A549 (cell line): ENCODE data around the gene INCA1. TPM values are rescaled to one million over a fixed set of nuclear protein-coding genes. Genes with fewer than 3 reads are reported as not detected.

Experiments
- ATAC-seq, 2 experiments: fragments of 200-7000 bp in 1 of 2; fragments of >200 bp in 1 of 2; cut with Nextera tagmentation in 1 of 2; cut with Tn5 transposase in 1 of 2; 3 replicates each; pipeline versions ENCODE4 v1.8.0 to v1.9.1; 2018 to 2020; ENCODE audit warnings: mild to moderate bottlenecking in 1 of 2, moderate library complexity in 1 of 2
- CTCF ChIA-PET: fragments of 300-600 bp; sonication (Branson Sonifier 250); formaldehyde crosslinking; extraction: SDS; loops from one replicate; lab custom pipeline; 2021; ENCODE audit warnings: antibody characterized with exemption, inconsistent platforms; lab: Yijun Ruan, JAX
- POLR2A ChIA-PET: fragments of 350-600 bp; formaldehyde crosslinking; extraction: SDS; loops from one replicate; lab custom pipeline; 2021; ENCODE audit warnings: antibody characterized with exemption, inconsistent platforms; lab: Yijun Ruan, JAX
- DNase-seq, 2 experiments: peaks; one replicate each; pipeline versions ENCODE4 v3.0.0 to v3.0.0-alpha.2; 2011 to 2016; ENCODE audit warnings: low read depth in 1 of 2, low spot score in 1 of 2
- FAIRE-seq: peaks from 2 replicates; lab custom pipeline; 2011; peaks lifted over from hg19 to GRCh38; lab: Jason Lieb, UNC
- H3K27ac ChIP-seq, 2 experiments: fragments of >200 bp; sonication (Bioruptor Twin); formaldehyde crosslinking; 3 replicates each; pipeline ENCODE4 v1.5.1; 2016 to 2017
- H3K4me1 ChIP-seq: fragments of >200 bp; sonication (Bioruptor Twin); formaldehyde crosslinking; 3 replicates; pipeline ENCODE4 v1.6.1; 2016
- H3K4me2 ChIP-seq: fragments of >200 bp; sonication (Bioruptor Twin); formaldehyde crosslinking; 3 replicates; pipeline ENCODE4 v1.6.1; 2016
- H3K4me3 ChIP-seq: fragments of >200 bp; sonication (Bioruptor Twin); formaldehyde crosslinking; 3 replicates; pipeline ENCODE4 v1.5.1; 2016
- H3K9me3 ChIP-seq: fragments of >200 bp; sonication (Bioruptor Twin); formaldehyde crosslinking; 3 replicates; pipeline ENCODE4 v1.6.1; 2016
- ATOH8 ChIP-seq: fragments of 250-450 bp; sonication (Bioruptor Pico); IDR thresholded peaks from 2 replicates; pipeline ENCODE4 v1.5.0; 2020; ENCODE audit warnings: low read depth, mild to moderate bottlenecking, moderate library complexity
- CBX2 ChIP-seq: fragments of 200-600 bp; sonication (generic); IDR thresholded peaks from 2 replicates; pipeline ENCODE4 v1.6.1; 2016; ENCODE audit warnings: low read depth, mild to moderate bottlenecking, borderline replicate concordance
- CBX8 ChIP-seq: fragments of 200-600 bp; sonication (generic); IDR thresholded peaks from 2 replicates; pipeline ENCODE4 v1.6.1; 2016
- CEBPB ChIP-seq, 2 experiments: fragments of >200 bp in 1 of 2; sonication (Bioruptor Twin) in 1 of 2; formaldehyde crosslinking in 1 of 2; IDR thresholded peaks; 2 replicates each; pipeline ENCODE4 v1.6.1; 2012 to 2016
- EHF ChIP-seq: fragments of 250-450 bp; sonication (Bioruptor Pico); IDR thresholded peaks from 2 replicates; pipeline ENCODE4 v1.5.0; 2020; ENCODE audit warnings: mild to moderate bottlenecking
- FOSB ChIP-seq: fragments of 250-450 bp; sonication (Bioruptor Pico); IDR thresholded peaks from 2 replicates; pipeline ENCODE4 v1.5.0; 2020; ENCODE audit warnings: mild to moderate bottlenecking, moderate library complexity
- GATA3 ChIP-seq: IDR thresholded peaks from 2 replicates; pipeline ENCODE4 v1.6.1; 2012; ENCODE audit warnings: borderline replicate concordance
- HEYL ChIP-seq: fragments of 250-450 bp; sonication (Bioruptor Pico); IDR thresholded peaks from 2 replicates; pipeline ENCODE4 v1.8.0; 2021; ENCODE audit warnings: mild to moderate bottlenecking, moderate library complexity
- HOXA7 ChIP-seq: fragments of 250-450 bp; sonication (Bioruptor Pico); IDR thresholded peaks from 2 replicates; pipeline ENCODE4 v1.5.0; 2020; ENCODE audit warnings: mild to moderate bottlenecking, moderate library complexity
- HOXB13 ChIP-seq: fragments of 250-450 bp; sonication (Bioruptor Pico); IDR thresholded peaks from 2 replicates; pipeline ENCODE4 v1.5.0; 2020; ENCODE audit warnings: low read depth, mild to moderate bottlenecking, moderate library complexity
- HOXB5 ChIP-seq: fragments of 250-450 bp; sonication (Bioruptor Pico); IDR thresholded peaks from 2 replicates; pipeline ENCODE4 v1.5.0; 2020; ENCODE audit warnings: mild to moderate bottlenecking, moderate library complexity
- MAFK ChIP-seq: fragments of 450-650 bp; IDR thresholded peaks from 2 replicates; pipeline ENCODE4 v1.6.1; 2014; ENCODE audit not compliant: partially characterized antibody
- MYC ChIP-seq: IDR thresholded peaks from 2 replicates; pipeline ENCODE4 v1.6.1; 2012; ENCODE audit warnings: mild to moderate bottlenecking, inconsistent platforms, low read length, improper control_type of control experiment, borderline replicate concordance
- PBX3 ChIP-seq: IDR thresholded peaks from 2 replicates; pipeline ENCODE4 v1.6.1; 2012
- PHF8 ChIP-seq: fragments of 200-600 bp; sonication (generic); IDR thresholded peaks from 2 replicates; pipeline ENCODE4 v1.6.1; 2016; ENCODE audit warnings: low read depth, mild to moderate bottlenecking, antibody characterized with exemption, moderate library complexity, borderline replicate concordance
- POLR2AphosphoS2 ChIP-seq: conservative IDR thresholded peaks from 2 replicates; pipeline ENCODE4 v1.6.1; 2012; ENCODE audit warnings: low read length, improper control_type of control experiment, inconsistent platforms
- RAD21 ChIP-seq, 2 experiments: fragments of >200 bp in 1 of 2; sonication (Bioruptor Twin) in 1 of 2; formaldehyde crosslinking in 1 of 2; IDR thresholded peaks in 1 of 2; conservative IDR thresholded peaks in 1 of 2; 2 replicates in 1 of 2; 3 replicates in 1 of 2; pipeline ENCODE4 v1.6.1; 2012 to 2018; ENCODE audit warnings: inconsistent platforms in 1 of 2
- RARB ChIP-seq: fragments of 250-450 bp; sonication (Bioruptor Pico); IDR thresholded peaks from 2 replicates; pipeline ENCODE4 v1.8.0; 2021; ENCODE audit warnings: mild to moderate bottlenecking, moderate library complexity
- TFCP2L1 ChIP-seq: fragments of 250-450 bp; sonication (Bioruptor Pico); IDR thresholded peaks from 2 replicates; pipeline ENCODE4 v1.5.0; 2021; ENCODE audit warnings: mild to moderate bottlenecking
- ZNF302 ChIP-seq: fragments of 250-450 bp; sonication (Bioruptor Pico); IDR thresholded peaks from 2 replicates; pipeline ENCODE4 v1.9.0; 2021; ENCODE audit warnings: inconsistent platforms, mild to moderate bottlenecking, moderate library complexity
- ZSCAN20 ChIP-seq: fragments of 250-450 bp; sonication (Bioruptor Pico); IDR thresholded peaks from 2 replicates; pipeline ENCODE4 v1.8.0; 2022; ENCODE audit warnings: mild to moderate bottlenecking, moderate library complexity
- WGBS: methylation state at CpG from one replicate; pipeline ENCODE4 v1.1.6; 2017; ENCODE audit errors: missing lambda C conversion rate; 5-methylcytosine and 5-hydroxymethylcytosine counted together
- polyA plus RNA-seq, 4 experiments: library from polyadenylated mRNA; depleted of rRNA in 3 of 4; stranded (reverse); fragments of >200 nt; fragmentation: RNase III in 1 of 4; extraction: RNeasy Plus Mini Kit Qiagen cat#74134 plus additional on column Dnase treatment in 1 of 4; gene quantifications; 2 replicates in 3 of 4; 3 replicates in 1 of 4; pipeline ENCODE4 v1.2.3, GENCODE V29; 2011 to 2017
- TF ChIP-seq, protein P1 (sequence below): IDR thresholded peaks from 2 replicates; pipeline ENCODE4 v1.6.1; 2012; ENCODE audit warnings: low read depth, borderline replicate concordance
- TF ChIP-seq, protein P2 (sequence below): fragments of >200 bp; sonication (Bioruptor Twin); formaldehyde crosslinking; IDR thresholded peaks from 3 replicates; pipeline ENCODE4 v1.6.1; 2016

The INCA1 gene
- polyA plus RNA-seq, 2 of the 4 experiments (the other 2 are of a cell fraction), result 0.66 to 1.1 TPM

- ChIA-PET CTCF (interaction anchor here (2.6 to 3.7 kb wide), 2 partner anchors 35 to 43 kb away, joined by 11 to 17 read pairs; partner anchors contain the start of gene CAMTA2), POLR2A (interaction anchor here (5.3 kb wide), 1 partner anchor 23 kb away, joined by 67 read pairs; the partner anchor contains the start of gene SPAG7)
- FAIRE-seq (no peak), ATAC-seq (no peak), DNase-seq (no peak)
- Histone ChIP-seq H3K27ac (peak overlapping the region in 1 of 2 experiments; percentile 99; a peak in 3 of 6 replicates), H3K4me3 (no peak overlapping the region), H3K9me3 (no peaks in the 10 kb centered on the region), H3K4me1 (peaks cover 55% of the 10 kb centered on the region), H3K4me2 (peak overlapping the region; percentile 99)
- 63% methylated on average over 3 of the region's 3 CpGs for WGBS
- TF ChIP-seq ATOH8 (CRISPR knock-in tag) (no peak), GATA3 (0 out of 2 replicates have a peak, but pooled peaks have one; percentile 10), TFCP2L1 (CRISPR knock-in tag) (peak; percentile 70), HEYL (CRISPR knock-in tag) (no peak)
- TF ChIP-seq, protein P1, sequence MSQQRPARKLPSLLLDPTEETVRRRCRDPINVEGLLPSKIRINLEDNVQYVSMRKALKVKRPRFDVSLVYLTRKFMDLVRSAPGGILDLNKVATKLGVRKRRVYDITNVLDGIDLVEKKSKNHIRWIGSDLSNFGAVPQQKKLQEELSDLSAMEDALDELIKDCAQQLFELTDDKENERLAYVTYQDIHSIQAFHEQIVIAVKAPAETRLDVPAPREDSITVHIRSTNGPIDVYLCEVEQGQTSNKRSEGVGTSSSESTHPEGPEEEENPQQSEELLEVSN, result no peak
Measured at GRCh38 chr17:4944163-4944553, 53.2 kb downstream of the INCA1 start.

DNA sequence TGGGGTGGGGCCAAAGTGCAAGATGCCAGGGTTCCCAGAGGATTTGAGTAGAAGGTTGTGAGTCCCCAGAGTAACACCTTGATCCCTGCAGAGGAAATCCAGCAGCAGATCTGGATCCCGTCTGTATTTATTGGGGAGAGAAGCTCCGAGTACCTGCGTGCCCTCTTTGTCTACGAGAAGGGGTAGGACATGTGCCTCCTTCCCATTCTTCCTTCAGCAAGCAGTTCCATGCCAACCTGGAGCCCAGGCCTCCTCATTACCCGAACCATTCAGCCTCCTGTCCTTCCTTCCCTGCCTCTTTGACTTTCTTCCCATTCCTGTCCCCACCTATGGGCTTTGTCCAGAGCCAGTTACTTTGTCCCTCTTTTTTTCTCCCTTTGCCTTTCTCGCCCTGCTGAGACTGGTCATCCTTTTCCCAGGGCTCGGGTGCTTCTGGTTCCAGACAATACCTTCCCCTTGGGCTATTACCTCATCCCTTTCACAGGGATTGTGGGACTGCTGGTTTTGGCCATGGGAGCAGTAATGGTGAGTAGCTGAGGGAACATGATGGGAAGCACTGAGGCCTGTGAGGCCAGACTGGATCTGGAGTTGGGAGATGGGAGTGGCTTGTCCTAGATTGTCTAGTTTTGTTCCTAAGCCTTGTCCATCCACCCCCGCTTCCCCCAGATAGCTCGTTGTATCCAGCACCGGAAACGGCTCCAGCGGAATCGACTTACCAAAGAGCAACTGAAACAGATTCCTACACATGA is 54.4 kb downstream of the INCA1 start:
- ChIA-PET CTCF (interaction anchor here (1.2 to 2.6 kb wide), 5 partner anchors 34 to 45 kb away, joined by 3 to 11 read pairs (median 4); partner anchors contain the start of genes CAMTA2 and CHRNE), POLR2A (interaction anchor here (1.5 kb wide), 1 partner anchor 25 kb away, joined by 3 read pairs; the partner anchor contains the start of gene SPAG7)
- 85% methylated on average over 13 of the region's 13 CpGs for WGBS
- H3K27ac ChIP-seq, result 0 out of 6 replicates have a peak overlapping the region, but pooled peaks of 1 of the 2 experiments have one; percentile 5
- FAIRE-seq, result no peak
- no peak for ATAC-seq
- TF ChIP-seq HOXB13 (CRISPR knock-in tag), result no peak
- peak; percentile 43; the same call in 1 of the 2 replicates for TF ChIP-seq TFCP2L1 (CRISPR knock-in tag)
- no peak; the same call in 1 of the 2 replicates for TF ChIP-seq POLR2AphosphoS2
- no peak for TF ChIP-seq RARB (CRISPR knock-in tag)
- no peak for TF ChIP-seq HOXB5 (CRISPR knock-in tag)
- TF ChIP-seq PBX3, result no peak
- no peak for TF ChIP-seq CBX8
- no peak for TF ChIP-seq PHF8
- peak; percentile 30; the same call in 1 of the 2 replicates for TF ChIP-seq HOXA7 (CRISPR knock-in tag)
- no peak for TF ChIP-seq FOSB (CRISPR knock-in tag)
- TF ChIP-seq, protein P1, result no peak
- no peak for TF ChIP-seq EHF (CRISPR knock-in tag)
- TF ChIP-seq, protein P2, sequence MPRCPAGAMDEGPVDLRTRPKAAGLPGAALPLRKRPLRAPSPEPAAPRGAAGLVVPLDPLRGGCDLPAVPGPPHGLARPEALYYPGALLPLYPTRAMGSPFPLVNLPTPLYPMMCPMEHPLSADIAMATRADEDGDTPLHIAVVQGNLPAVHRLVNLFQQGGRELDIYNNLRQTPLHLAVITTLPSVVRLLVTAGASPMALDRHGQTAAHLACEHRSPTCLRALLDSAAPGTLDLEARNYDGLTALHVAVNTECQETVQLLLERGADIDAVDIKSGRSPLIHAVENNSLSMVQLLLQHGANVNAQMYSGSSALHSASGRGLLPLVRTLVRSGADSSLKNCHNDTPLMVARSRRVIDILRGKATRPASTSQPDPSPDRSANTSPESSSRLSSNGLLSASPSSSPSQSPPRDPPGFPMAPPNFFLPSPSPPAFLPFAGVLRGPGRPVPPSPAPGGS, result 0 out of 3 replicates have a peak, but pooled peaks have one; percentile 20
- TF ChIP-seq CBX2, result no peak
- TF ChIP-seq MAFK, result no peak
- TF ChIP-seq ZNF302 (CRISPR knock-in tag), result no peak
- TF ChIP-seq CEBPB (IDR thresholded peaks at IDR 0.05), result no peak
- no peak for TF ChIP-seq RAD21 (conservative IDR thresholded peaks at IDR 0.05 in 1 of 2, IDR thresholded peaks at IDR 0.05 in 1 of 2)
- no peak for TF ChIP-seq ZSCAN20 (CRISPR knock-in tag)
- no peak for TF ChIP-seq MYC
- no peaks in the 10 kb centered on the region for H3K9me3 ChIP-seq
- no peak overlapping the region for H3K4me3 ChIP-seq
- DNase-seq, result no peak
- H3K4me2 ChIP-seq, result 0 out of 3 replicates have a peak overlapping the region, but pooled peaks have one; percentile 1
- peaks cover 65% of the 10 kb centered on the region for H3K4me1 ChIP-seq
